ENCODE results near the gene PARP12.

GRCh38 chr7:140017034-140017433 lies 45.7 kb downstream of the PARP12 start:
- no peak for TF ChIP-seq CTCF (IDR thresholded peaks at IDR 0.05; ENCODE audit: low read depth, low read length, poor library complexity, severe bottlenecking)
- no peak for TF ChIP-seq EZH2phosphoT487 (IDR thresholded peaks at IDR 0.05; ENCODE audit: borderline replicate concordance, low read length)

Measured in DOHH2 (cell line).